Spleen (tissue), 11 donors: Measurements from ENCODE around the gene NRDC. TPM values are rescaled to one million over a fixed set of nuclear protein-coding genes. Genes with fewer than 3 reads are reported as not detected.

ENCODE experiments used
- DNase-seq: peaks from one replicate; pipeline ENCODE4 v3.0.0-alpha.2; 2020
- H3K27ac ChIP-seq, 8 donors: fragments of 200-600 bp; sonication (generic) in 7 of 8; 1 replicate in 4 of 8; 2 replicates in 4 of 8; pipeline versions ENCODE4 v1.5.0 to v1.8.0; 2016 to 2021; ENCODE audit warnings: inconsistent platforms in 4 of 8, mild to moderate bottlenecking in 4 of 8, moderate library complexity in 1 of 8
- H3K27me3 ChIP-seq, 7 donors: fragments of 200-600 bp; sonication (generic) in 6 of 7; replicated peaks in 1 of 7; 1 replicate in 4 of 7; 2 replicates in 3 of 7; pipeline versions ENCODE4 v1.5.0 to v1.8.0; 2016 to 2021; ENCODE audit warnings: inconsistent platforms in 3 of 7, mild to moderate bottlenecking in 1 of 7
- H3K36me3 ChIP-seq, 6 donors: fragments of 200-600 bp; sonication (generic) in 5 of 6; 1 replicate in 4 of 6; 2 replicates in 2 of 6; pipeline versions ENCODE4 v1.5.0 to v1.8.0; 2016 to 2021; ENCODE audit warnings: inconsistent platforms in 2 of 6
- H3K4me1 ChIP-seq, 6 donors: fragments of 200-600 bp; sonication (generic) in 5 of 6; 1 replicate in 3 of 6; 2 replicates in 3 of 6; pipeline versions ENCODE4 v1.5.0 to v1.8.0; 2016 to 2021; ENCODE audit warnings: inconsistent platforms in 3 of 6
- H3K4me3 ChIP-seq, 8 donors: fragments of 200-600 bp; sonication (generic) in 7 of 8; 1 replicate in 4 of 8; 2 replicates in 4 of 8; pipeline versions ENCODE4 v1.5.0 to v1.8.0; 2016 to 2021; ENCODE audit warnings: inconsistent platforms in 4 of 8, mild to moderate bottlenecking in 4 of 8, moderate library complexity in 2 of 8
- H3K9me3 ChIP-seq, 8 donors: fragments of 200-600 bp; sonication (generic) in 7 of 8; 1 replicate in 4 of 8; 2 replicates in 4 of 8; pipeline versions ENCODE4 v1.5.0 to v1.8.0; 2016 to 2021; ENCODE audit warnings: inconsistent platforms in 4 of 8
- CTCF ChIP-seq, 11 experiments: fragments of 200-600 bp in 7 of 11; fragments of 450-650 bp in 4 of 11; sonication (generic) in 4 of 11; IDR thresholded peaks in 8 of 11; conservative IDR thresholded peaks in 3 of 11; 1 replicate in 7 of 11; 2 replicates in 4 of 11; pipeline versions ENCODE4 v1.4.0 to v1.8.0; 2016 to 2021; ENCODE audit warnings: antibody characterized with exemption in 11 of 11, inconsistent platforms in 4 of 11, mild to moderate bottlenecking in 1 of 11
- POLR2A ChIP-seq, 3 donors: fragments of 450-650 bp; IDR thresholded peaks; one replicate each; pipeline ENCODE4 v1.5.1; 2017; ENCODE audit warnings: antibody characterized with exemption in 3 of 3, mild to moderate bottlenecking in 1 of 3
- POLR2AphosphoS5 ChIP-seq, 3 donors: sonication (generic); formaldehyde crosslinking; IDR thresholded peaks; one replicate each; pipeline ENCODE4 v1.5.1; 2017; ENCODE audit warnings: antibody characterized with exemption in 3 of 3
- WGBS, 5 donors: extraction: QIAGEN DNeasy Blood & Tissue Kit in 3 of 5; methylation state at CpG; one replicate each; pipeline versions ENCODE4 v1.1.5 to v1.1.7; 2013 to 2018; 5-methylcytosine and 5-hydroxymethylcytosine counted together
- intact Hi-C: fragments of 100-400 bp; cut with DNase I; formaldehyde crosslinking; loops from one replicate; pipeline ENCODE4 v1.15.0; 2023; ENCODE audit warnings: low total_unique reads
- polyA plus RNA-seq, 3 donors: library from polyadenylated mRNA; stranded (reverse); fragments of 200-250 nt; gene quantifications; one replicate each; pipeline ENCODE4 v1.2.1, GENCODE V29; 2013
- total RNA-seq, 7 donors: library from RNA; depleted of rRNA in 3 of 7; stranded (reverse); fragments of >200 nt in 3 of 7; fragmentation: NEBNext Ultra II Directional in 4 of 7; extraction: Animal tissue kit (Norgen Biotek cat#: 25700) in 4 of 7; gene quantifications; one replicate each; pipeline versions ENCODE4 v1.1.0 to v1.2.1, GENCODE V29; 2016 to 2021
- donor health status: healthy with polysubstance abuse.
- donor health status: DM: no; HTN: no; CAD: no; lungs with moderate emphysema.
- donor health status: DM: no; HTN: no; CAD: no.
- donor health status: Bipolar disorder and iron deficiency.
- donor health status: healthy.
- donor health status: DM: no; HTN: no; CAD: no.
- donor health status: DM: yes; HTN: yes; CAD: no.

NRDC gene
- total and polyA plus RNA-seq, 10 donors: 61.3 to 189 (median 120) TPM

- H3K4me1 ChIP-seq: no peaks in the 10 kb centered on the region
- DNase-seq: no peak
- TF ChIP-seq POLR2A (IDR thresholded peaks at IDR 0.05) (no peak), CTCF (IDR thresholded peaks at IDR 0.05 in 8 of 11, conservative IDR thresholded peaks at IDR 0.05 in 3 of 11) (no peak), POLR2AphosphoS5 (IDR thresholded peaks at IDR 0.05) (no peak)
- intact Hi-C loops: no loop called here
- no peaks in the 10 kb centered on the region for H3K9me3 ChIP-seq
- H3K27me3 ChIP-seq: peaks cover 0 to 31% (median 0%) of the 10 kb centered on the region in 7 donors
- H3K4me3 ChIP-seq: no peak overlapping the region
- H3K36me3 ChIP-seq: no peaks in the 10 kb centered on the region
- 78 to 91% (median 84%) methylated on average over 5 of the region's 5 CpGs for WGBS, 5 donors
- H3K27ac ChIP-seq: no peak overlapping the region
Observed at GRCh38 chr1:51916587-51917405, 38.3 kb upstream of the NRDC start.

- Histone ChIP-seq H3K27me3 (peaks cover 0 to 35% (median 0%) of the 10 kb centered on the region in 7 donors), H3K4me3 (no peak overlapping the region), H3K36me3 (no peaks in the 10 kb centered on the region), H3K9me3 (no peaks in the 10 kb centered on the region), H3K4me1 (no peaks in the 10 kb centered on the region), H3K27ac (no peak overlapping the region)
- intact Hi-C loops: no loop called here
- DNase-seq: no peak
- 73 to 85% (median 77%) methylated on average over 3 of the region's 3 CpGs for WGBS, 5 donors
- TF ChIP-seq POLR2AphosphoS5 (IDR thresholded peaks at IDR 0.05) (no peak), POLR2A (IDR thresholded peaks at IDR 0.05) (no peak), CTCF (IDR thresholded peaks at IDR 0.05 in 8 of 11, conservative IDR thresholded peaks at IDR 0.05 in 3 of 11) (no peak)
Observed at GRCh38 chr1:51915951-51916350, 37.4 kb upstream of the NRDC start.

- no peaks in the 10 kb centered on the region for H3K4me1 ChIP-seq
- H3K27me3 ChIP-seq: peaks cover 0 to 24% (median 0%) of the 10 kb centered on the region in 7 donors
- 84 to 91% (median 90%) methylated on average over 7 of the region's 7 CpGs for WGBS, 5 donors
- H3K36me3 ChIP-seq: no peaks in the 10 kb centered on the region
- intact Hi-C loops: no loop called here
- H3K9me3 ChIP-seq: no peaks in the 10 kb centered on the region
- no peak overlapping the region for H3K4me3 ChIP-seq
- no peak for TF ChIP-seq POLR2AphosphoS5 (IDR thresholded peaks at IDR 0.05)
- TF ChIP-seq CTCF (IDR thresholded peaks at IDR 0.05 in 8 of 11, conservative IDR thresholded peaks at IDR 0.05 in 3 of 11): no peak
- TF ChIP-seq POLR2A (IDR thresholded peaks at IDR 0.05): no peak
- H3K27ac ChIP-seq: no peak overlapping the region
- no peak for DNase-seq
Observed at GRCh38 chr1:51912881-51913280, 34.4 kb upstream of the NRDC start.

- Histone ChIP-seq H3K36me3 (no peaks in the 10 kb centered on the region), H3K27ac (no peak overlapping the region), H3K4me3 (no peak overlapping the region), H3K27me3 (peaks cover 0 to 9% (median 0%) of the 10 kb centered on the region in 7 donors), H3K9me3 (no peaks in the 10 kb centered on the region), H3K4me1 (peaks cover 0 to 5% (median 0%) of the 10 kb centered on the region in 6 donors)
- no peak for TF ChIP-seq CTCF (IDR thresholded peaks at IDR 0.05 in 8 of 11, conservative IDR thresholded peaks at IDR 0.05 in 3 of 11)
- no peak for TF ChIP-seq POLR2AphosphoS5 (IDR thresholded peaks at IDR 0.05)
- TF ChIP-seq POLR2A (IDR thresholded peaks at IDR 0.05): no peak
- DNase-seq: no peak
- intact Hi-C loops: no loop called here
- 69 to 77% (median 73%) methylated on average over 4 of the region's 4 CpGs for WGBS, 5 donors
Observed at GRCh38 chr1:51910221-51911000, 31.9 kb upstream of the NRDC start.
